Activated CD8-positive, alpha-beta memory T cell treated with anti-CD3 and anti-CD28 coated beads, Interleukin-2, amount 50 U/mL, for 1 hour (primary cell): ENCODE measurements around the gene MAPKBP1.

Experiments
- DNase-seq: peaks from one replicate; pipeline ENCODE4 v3.0.0-alpha.2; 2020; ENCODE audit errors: extremely low read depth

MAPKBP1 gene

GRCh38 chr15:41806291-41807181 is 32.3 kb downstream of the MAPKBP1 start:
- DNase-seq: no peak

GRCh38 chr15:41809121-41809520 is 34.8 kb downstream of the MAPKBP1 start:
- DNase-seq: no peak

GRCh38 chr15:41809526-41810220 is 35.4 kb downstream of the MAPKBP1 start:
- DNase-seq: no peak

GRCh38 chr15:41810651-41811431 is 36.6 kb downstream of the MAPKBP1 start:
- no peak for DNase-seq

- no peak for DNase-seq
Measured at GRCh38 chr15:41811432-41812195, 37.3 kb downstream of the MAPKBP1 start.

GRCh38 chr15:41812820-41813375 is 38.6 kb downstream of the MAPKBP1 start:
- no peak for DNase-seq

GRCh38 chr15:41813426-41813825 is 39.1 kb downstream of the MAPKBP1 start:
- DNase-seq: no peak

- no peak for DNase-seq
Measured at GRCh38 chr15:41814534-41814933, 40.2 kb downstream of the MAPKBP1 start.

- no peak for DNase-seq
Measured at GRCh38 chr15:41816788-41817187, 42.5 kb downstream of the MAPKBP1 start.

GRCh38 chr15:41817327-41817726 is 43.0 kb downstream of the MAPKBP1 start:
- DNase-seq: no peak

- DNase-seq: no peak
Measured at GRCh38 chr15:41817781-41818180, 43.5 kb downstream of the MAPKBP1 start.

GRCh38 chr15:41819455-41820050 is 45.3 kb downstream of the MAPKBP1 start:
- DNase-seq: no peak

GRCh38 chr15:41820791-41821423 is 46.6 kb downstream of the MAPKBP1 start:
- no peak for DNase-seq

- no peak for DNase-seq
Measured at GRCh38 chr15:41821831-41822230, 47.5 kb downstream of the MAPKBP1 start.

- no peak for DNase-seq
Measured at GRCh38 chr15:41822471-41822870, 48.2 kb downstream of the MAPKBP1 start.

GRCh38 chr15:41822957-41823356 is 48.7 kb downstream of the MAPKBP1 start:
- no peak for DNase-seq

GRCh38 chr15:41823502-41823901 is 49.2 kb downstream of the MAPKBP1 start:
- DNase-seq: no peak

- DNase-seq: no peak
Measured at GRCh38 chr15:41824062-41824745, 49.9 kb downstream of the MAPKBP1 start.

GRCh38 chr15:41825145-41825544 is 50.9 kb downstream of the MAPKBP1 start:
- DNase-seq: no peak
